Left colon (tissue), 2 donors: ENCODE data around the gene MUCL3. TPM values are rescaled to one million over a fixed set of nuclear protein-coding genes. Genes with fewer than 3 reads are reported as not detected.
"Not testable (repeated sequence)": the region's sequence is repeated elsewhere in the genome, so short reads cannot be mapped to it uniquely, and the experiment has no call there.

ENCODE experiments used
- ATAC-seq: fragments of 200-7000 bp; cut with Tn5 transposase; one replicate; pipeline ENCODE4 v1.9.1; 2020; ENCODE audit warnings: mild to moderate bottlenecking, moderate library complexity
- DNase-seq, 2 donors: peaks; one replicate each; pipeline ENCODE4 v3.0.0-alpha.2; 2020
- intact Hi-C, 2 donors: fragments of 100-400 bp; cut with DNase I in 1 of 2; cut with micrococcal nuclease in 1 of 2; formaldehyde crosslinking; loops; one replicate each; pipeline versions ENCODE4 v1.11.2 to v1.14.0; 2022; cut with DNase I, micrococcal nuclease
- total RNA-seq, 2 donors: library from RNA; stranded (reverse); fragmentation: NEBNext Ultra II Directional; extraction: Animal tissue kit (Norgen Biotek cat#: 25700); gene quantifications; one replicate each; pipeline ENCODE4 v1.2.1, GENCODE V29; 2021
- donor health status: DM: no; HTN: no; CAD: no.
- donor health status: DM: yes; HTN: yes; CAD: no.

The MUCL3 gene
- total RNA-seq, 2 donors from 2014 or later = not detected

DNA sequence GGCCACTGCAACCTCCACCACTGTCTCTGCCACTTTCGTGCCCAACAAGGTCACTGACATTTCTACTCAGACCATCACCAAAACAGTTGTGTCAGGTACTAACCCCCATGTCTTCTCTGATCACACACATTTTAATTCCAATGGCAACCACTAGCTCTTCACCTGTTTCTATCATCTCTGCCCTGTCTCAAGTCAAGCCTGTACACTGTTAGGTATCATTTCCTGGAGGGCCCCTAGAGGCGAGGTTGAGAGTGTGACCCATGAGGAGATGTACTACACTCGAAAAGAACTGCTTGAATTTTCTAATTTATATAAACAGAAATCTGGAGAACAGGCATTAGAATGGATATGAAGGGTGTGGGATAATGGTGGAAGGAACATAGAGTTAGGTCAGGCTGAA is 25.4 kb downstream of the MUCL3 start:
- ATAC-seq = no peak
- intact Hi-C loops = no loop called here
- no peak for DNase-seq

DNA sequence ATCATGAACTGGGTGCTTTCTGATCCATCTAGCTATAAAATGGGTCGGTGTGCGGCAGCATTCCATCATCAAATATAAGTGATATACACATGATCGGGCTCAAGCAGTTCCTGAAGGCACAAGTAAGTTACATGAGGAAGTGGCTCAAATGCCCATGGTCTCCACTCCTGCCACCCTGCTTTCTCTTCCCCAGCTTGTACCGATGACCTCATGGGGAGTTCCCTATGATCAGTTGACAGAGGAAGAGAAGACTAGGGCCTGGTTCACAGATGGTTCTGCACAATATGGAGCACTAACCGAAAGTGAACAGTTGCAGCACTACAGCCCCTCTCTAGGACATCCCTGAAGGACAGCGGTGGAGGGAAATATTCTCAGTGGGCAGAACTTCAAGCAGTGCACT is 28.4 kb downstream of the MUCL3 start:
- ATAC-seq, DNase-seq, intact Hi-C loops: not testable (repeated sequence)

DNA sequence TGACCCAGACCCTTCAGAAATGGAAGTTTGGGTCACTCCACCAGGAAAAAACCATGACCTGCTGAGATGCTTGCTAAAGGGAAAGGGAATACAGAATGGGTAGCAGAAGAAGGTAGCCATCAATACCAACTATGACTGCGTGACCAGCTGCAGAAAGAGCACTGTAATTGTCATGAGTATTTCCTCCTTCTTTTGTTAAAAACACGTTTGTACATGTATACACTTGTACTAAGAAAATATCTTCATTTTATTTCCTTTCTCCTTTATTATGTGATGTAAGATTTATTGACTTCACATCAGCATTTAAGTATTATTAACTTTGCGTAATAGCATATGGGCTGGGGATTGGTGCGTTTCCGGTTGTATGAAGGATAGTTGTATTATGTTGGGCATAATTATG is 30.2 kb downstream of the MUCL3 start:
- intact Hi-C loops = no loop called here
- DNase-seq = no peak

DNA sequence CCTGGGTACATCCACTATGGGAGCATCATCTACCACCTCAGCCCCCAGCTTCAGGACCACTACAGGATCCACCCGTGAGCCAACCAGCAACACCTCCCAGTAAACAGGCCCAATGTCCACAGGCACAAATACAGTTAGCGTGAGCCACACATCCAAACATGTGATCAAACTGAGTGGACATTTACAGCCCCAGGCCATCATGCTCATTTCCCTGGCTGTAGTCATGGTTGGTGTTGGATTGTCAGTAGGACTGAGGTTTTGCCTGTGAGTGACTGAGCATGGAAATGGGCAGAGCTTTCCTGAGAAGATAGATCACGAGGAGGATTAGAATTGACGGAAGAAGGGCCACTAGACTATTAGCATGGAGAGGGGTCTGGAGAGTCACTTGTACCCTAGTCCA is 32.0 kb downstream of the MUCL3 start:
- ATAC-seq (no peak), DNase-seq (no peak)
- intact Hi-C loops = no loop called here

More for the DNA sequence above, 30.2 kb downstream of the MUCL3 start:
- no peak for ATAC-seq

DNA sequence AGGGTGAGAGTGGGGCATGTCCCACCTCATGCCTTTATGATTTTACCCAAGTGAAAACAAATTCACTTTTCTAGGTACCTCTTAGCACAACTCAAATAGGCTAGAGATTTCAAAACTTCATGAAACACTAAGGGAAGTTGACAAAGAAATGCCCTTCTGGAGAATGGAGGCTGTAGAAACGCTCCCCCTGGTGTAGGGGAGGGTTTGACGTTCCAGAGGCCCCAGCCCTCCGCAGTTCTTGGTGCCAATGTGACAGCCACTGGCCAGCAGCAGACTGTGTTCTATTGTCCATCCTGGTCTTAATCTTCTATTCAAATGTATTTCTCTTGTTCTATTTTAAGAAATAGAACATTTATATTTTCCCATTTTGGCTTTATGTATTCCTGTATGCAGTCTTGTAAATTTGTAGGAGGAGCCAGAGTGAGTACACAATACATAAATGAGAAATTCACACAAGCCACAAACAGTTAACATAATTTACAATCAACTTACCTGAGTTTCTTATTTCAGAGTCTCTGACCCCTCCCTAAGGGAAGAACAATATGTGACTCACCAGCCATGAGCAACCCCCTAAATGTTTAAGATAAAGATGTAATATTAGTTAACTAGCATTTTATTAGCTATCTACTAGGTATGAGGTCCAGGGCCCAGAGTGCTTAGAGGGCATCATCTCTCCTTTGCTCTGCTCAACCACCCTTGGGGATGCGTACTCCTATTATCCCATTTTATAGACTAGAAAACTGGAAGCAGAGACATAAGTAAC is 33.9 kb downstream of the MUCL3 start:
- DNase-seq (no peak), ATAC-seq (no peak)
- intact Hi-C loops = no loop called here

DNA sequence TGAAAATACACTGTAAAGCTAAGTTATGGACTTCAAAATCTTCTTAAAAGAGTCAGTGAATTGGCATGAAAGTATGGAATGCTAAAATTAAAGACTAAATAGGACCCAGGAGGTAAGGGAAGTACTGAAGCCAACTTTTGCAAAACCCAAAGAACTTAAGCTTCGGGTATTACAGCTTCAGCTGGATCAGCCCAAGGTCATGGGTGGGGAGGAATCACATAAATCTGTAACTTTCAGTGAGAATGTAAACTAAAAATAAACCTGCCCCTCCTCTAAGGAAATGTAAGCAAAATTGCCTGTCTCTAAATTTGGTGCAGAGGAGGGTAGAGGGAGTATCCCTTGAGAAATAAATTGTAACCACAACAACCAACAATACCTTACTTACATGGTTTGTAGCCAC is 38.4 kb downstream of the MUCL3 start:
- ATAC-seq = no peak
- DNase-seq = no peak
- intact Hi-C loops = no loop called here

DNA sequence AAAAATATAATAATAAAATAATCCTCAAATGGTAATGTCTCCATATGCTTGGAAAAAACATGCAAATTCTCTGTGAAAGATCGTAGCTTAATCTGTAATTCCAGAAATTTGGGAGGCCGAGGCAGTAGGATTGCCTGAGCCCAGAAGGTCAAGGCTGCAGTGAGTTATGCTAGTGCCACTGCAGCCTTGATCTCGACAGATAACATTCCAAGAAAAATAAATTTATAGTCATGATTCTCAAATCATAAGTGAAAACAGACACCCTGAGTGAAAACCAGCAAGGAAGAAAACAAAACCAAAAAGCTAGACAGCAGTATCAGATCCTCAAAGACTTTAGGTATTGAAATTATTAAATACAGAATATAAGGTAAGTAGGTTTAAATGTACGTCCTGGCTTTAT is 38.9 kb downstream of the MUCL3 start:
- DNase-seq (no peak), ATAC-seq (no peak)
- intact Hi-C loops = no loop called here

DNA sequence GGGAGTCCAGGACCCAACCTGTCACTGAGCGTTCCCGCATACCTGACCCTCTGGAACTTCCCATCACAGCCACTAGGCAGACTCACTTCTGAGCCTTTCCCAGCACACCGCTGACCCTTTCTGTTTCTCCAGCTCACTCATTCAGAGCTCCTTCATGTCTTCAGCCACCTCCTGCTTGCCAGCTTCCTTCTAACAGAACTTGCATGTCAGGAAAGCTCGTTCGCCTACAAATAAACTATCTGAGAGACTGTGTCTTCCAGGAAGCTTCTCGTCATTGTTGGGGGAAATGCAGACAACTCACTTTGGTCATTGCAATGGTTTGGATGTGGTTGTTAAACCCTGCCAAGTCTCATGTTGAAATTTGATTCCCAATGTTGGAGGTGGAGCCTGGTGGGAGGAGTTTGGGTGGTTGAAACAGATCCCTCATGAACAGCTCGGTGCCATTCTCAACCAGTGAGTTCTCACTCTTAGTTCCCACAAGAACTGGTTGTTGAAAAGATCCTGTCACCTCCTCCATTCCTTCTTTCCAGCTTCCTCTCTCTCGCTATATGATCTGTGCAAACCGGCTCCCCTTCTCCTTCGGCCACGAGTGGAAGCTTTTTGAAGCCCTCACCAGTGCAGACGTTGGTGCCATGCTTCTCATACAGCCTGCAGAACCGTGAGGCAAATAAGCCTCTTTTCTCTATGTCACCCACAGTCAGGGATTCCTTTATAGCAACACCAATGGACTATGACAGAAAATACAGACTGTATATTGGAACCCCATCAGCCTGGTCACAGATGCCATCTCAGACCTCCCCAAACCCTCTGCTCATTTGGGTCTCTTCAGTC is 41.4 kb downstream of the MUCL3 start:
- DNase-seq = no peak
- no peak for ATAC-seq
- intact Hi-C loops = no loop called here

DNA sequence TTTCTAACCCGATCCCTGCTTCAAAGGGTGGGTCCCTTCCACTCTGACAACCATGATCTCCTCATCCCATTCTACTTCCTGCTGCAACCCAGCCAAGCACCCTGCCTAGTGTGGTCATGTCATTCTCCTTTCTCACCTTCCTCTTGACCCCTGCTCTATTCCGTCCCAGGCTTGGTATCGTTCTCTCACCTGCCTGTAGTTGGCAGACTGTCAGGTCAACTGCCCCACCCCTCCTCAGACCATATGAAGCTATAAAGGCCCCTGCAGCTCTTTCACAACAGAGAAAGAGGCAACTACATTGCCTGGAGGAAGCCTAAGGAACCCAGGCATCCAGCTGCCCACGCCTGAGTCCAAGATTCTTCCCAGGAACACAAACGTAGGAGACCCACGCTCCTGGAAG is 42.7 kb downstream of the MUCL3 start, which contains the start of gene MUC21:
TSS of gene MUC21 (plus strand) at position 280 of the 400 bp plus-strand sequence. CDS start 241 bp downstream, outside the sequence.
- ATAC-seq (no peak), DNase-seq (no peak)
- intact Hi-C loops = no loop called here

DNA sequence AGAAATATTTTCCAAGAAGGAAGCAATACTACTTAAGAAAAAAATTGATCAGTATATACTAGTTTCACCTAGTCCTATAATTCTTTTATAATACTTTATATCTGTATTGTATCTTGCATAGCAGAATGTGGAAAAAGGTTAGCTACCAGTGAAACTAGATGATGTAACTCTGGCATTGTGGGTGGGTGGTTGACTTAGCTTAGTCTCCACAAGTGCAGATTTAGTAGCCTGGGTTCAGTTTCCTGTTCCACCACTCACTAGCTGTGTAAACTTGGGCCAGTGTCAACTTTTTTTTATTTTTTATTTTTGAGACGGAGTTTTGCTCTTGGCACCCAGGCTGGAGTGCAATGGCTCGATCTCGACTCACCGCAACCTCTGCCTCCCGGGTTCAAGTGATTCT is 44.7 kb downstream of the MUCL3 start:
- intact Hi-C loops = no loop called here
- ATAC-seq (no peak), DNase-seq (no peak)

DNA sequence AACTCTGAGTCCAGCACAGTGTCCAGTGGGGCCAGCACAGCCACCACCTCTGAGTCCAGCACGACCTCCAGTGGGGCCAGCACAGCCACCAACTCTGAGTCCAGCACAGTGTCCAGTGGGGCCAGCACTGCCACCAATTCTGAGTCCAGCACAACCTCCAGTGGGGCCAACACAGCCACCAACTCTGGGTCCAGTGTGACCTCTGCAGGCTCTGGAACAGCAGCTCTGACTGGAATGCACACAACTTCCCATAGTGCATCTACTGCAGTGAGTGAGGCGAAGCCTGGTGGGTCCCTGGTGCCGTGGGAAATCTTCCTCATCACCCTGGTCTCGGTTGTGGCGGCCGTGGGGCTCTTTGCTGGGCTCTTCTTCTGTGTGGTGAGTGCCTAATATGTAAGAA is 46.5 kb downstream of the MUCL3 start:
- DNase-seq (no peak), ATAC-seq (no peak)
- intact Hi-C loops = no loop called here

DNA sequence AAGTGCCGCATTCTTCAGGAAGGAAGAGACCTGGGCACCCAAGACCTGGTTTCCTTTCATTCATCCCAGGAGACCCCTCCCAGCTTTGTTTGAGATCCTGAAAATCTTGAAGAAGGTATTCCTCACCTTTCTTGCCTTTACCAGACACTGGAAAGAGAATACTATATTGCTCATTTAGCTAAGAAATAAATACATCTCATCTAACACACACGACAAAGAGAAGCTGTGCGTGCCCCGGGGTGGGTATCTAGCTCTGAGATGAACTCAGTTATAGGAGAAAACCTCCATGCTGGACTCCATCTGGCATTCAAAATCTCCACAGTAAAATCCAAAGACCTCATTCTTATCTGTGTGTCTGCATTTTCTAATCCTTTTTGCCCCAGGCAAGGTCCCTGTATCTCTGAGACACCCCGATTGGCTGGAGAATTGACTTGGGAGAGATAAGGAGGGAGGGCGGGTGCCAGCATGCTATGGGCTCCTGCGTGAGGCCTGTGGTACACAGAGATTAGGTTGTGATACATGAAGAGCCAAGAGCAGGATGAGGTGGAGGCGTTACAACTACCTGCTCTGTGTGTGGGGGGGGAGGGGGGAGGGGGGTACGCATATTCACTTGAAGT is 47.5 kb downstream of the MUCL3 start:
- intact Hi-C loops = no loop called here
- ATAC-seq (no peak), DNase-seq (no peak)

DNA sequence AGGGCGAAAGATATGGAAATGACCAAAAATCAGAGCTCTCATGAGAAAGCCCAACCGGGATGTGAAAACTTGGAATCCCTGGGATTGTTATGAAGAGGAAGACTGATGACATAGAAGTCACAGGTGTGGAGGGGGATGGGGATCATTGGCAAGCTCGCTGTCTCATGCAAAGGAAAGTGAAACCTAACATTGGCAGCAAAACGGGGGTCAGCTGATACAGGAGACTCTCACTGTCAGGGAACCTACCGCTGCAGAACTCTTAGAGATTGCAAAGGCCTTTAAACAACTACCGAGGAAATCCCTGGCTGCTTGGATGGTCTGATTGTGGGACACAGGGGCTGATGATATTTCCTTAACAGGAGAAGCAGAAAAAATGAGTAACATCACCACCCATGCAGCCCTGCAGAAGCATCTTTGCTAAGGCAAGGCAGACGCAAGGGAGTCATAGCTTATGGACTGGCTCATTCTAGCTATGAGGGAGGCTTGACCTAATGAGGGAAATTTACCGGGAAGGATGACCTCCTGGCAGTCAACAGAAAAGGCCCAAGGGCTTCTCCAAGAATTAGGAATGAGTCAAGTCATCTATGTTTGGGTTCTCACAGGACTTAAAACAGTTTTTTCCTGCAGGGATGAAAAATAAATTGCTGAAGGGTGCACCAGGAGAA is 49.8 kb downstream of the MUCL3 start:
- intact Hi-C loops = no loop called here
- no peak for DNase-seq
- no peak for ATAC-seq

DNA sequence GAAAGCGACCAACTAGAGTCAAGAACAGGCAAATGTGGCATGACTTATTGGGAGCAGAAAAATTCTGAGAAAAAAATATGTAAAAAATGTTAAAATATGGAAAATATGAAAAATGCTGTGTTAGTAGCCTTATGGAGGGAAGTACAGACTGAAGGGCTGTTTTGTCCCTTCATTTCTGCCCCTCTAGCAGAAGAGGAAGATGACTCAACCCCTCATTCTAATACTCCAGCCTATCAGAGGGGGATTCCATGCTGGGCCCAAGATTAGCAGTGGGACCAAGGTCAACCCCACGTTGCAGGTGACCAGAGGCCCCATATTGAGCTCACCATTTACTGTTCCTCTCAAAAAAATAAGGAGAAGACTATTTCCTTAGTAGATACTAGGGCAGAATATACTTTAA is 51.1 kb downstream of the MUCL3 start:
- intact Hi-C loops = no loop called here
- DNase-seq = no peak
- ATAC-seq = no peak

DNA sequence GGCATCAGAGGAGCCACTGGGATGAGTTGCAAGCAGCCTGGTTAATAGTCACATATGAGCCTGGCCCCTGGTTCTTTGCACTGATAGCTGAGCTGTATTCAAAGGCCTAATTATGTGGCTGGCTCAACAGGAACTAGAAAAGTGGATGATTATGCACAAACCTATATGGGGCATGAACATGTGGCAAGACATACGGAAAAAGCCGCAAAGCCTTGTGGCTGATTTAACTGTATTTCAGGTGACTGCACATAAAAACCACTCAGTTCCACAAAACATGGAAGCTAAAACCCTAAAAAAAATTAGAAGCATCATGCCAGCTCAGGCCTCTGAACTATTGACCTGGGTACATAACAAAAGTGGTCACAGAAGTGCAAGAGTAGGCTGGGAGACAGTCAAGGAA is 56.5 kb downstream of the MUCL3 start:
- intact Hi-C loops = no loop called here
- ATAC-seq = no peak
- DNase-seq = no peak

DNA sequence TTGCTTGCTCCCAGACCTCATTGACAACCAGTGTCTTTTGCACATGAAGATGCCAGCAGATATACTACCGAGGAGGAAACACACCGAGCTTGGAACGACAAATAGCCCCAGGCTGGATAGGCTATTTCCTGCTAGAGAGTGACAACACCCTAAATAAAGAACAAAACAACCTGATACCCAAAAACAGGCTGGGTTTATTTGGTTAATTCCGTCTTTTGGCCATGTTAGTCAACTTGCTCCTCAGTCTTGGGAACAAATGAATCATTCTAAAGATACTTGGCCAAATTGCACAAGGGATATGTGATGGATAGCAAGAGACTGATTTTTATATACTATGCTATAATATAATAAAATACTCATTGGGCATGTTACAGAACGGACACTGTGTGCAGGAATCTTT is 58.0 kb downstream of the MUCL3 start:
- DNase-seq = no peak
- intact Hi-C loops = no loop called here
- no peak for ATAC-seq

DNA sequence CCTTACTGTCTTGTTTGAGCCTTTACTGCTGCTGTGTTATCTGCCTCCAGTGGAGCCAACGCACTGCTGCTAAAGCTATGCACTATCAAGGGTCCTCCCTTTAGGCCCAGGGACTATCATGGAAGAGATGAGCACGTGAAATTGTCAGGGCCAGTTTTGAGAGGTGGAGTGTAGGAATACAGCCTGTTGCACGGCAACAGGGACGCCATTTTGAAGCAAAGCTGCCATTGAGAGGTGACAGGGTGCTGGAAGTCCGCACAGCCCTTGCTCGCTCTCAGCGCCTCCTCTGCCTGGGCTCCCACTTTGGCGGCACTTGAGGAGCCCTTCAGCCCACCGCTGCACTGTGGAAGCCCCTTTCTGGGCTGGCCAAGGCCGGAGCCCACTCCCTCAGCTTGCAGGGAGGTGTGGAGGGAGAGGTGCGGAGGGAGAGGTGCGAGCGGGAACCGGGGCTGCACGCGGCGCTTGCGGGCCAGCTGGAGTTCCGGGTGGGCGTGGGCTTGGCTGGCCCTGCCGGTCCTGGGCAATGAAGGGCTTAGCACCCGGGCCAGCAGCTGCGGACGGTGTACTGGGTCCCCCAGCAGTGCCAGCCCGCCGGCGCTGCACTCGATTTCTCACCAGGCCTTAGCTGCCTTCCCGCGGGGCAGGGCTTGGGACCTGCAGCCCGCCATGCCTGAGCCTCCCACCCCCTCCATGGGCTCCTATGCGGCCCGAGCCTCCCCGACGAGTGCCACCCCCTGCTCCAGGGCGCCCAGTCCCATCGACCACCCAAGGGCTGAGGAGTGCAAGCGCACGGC is 59.5 kb downstream of the MUCL3 start:
- ATAC-seq, intact Hi-C loops, DNase-seq: not testable (repeated sequence)

DNA sequence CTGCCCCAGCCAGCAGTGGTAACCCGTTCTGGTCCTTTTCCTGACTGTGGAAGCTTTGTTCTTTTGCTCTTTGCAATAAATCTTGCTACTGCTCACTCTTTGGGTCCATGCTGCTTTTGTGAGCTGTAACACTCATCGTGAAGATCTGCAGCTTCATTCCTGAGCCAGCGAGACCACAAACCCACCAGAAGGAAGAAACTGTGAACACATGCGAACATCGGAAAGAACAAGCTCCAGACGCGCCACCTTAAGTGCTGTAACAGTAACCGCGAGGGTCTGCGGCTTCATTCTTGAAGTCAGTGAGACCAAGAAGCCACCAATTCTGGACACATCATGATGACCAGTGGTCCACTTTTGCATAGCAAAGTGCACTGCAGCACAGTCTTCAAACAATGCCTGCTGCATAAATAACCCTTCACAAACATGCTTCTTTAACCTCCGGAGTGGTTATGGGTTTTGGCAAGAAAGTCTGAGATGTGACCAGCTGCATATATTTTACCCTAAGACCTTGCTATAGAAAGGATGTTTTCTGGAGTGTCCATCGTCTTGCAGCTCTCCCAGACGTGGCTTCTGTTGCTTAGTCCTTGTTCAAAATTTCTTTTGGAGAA is 60.6 kb downstream of the MUCL3 start:
- DNase-seq (no peak), ATAC-seq (no peak)
- intact Hi-C loops = no loop called here
